Measurements from ENCODE around the gene STYX.

- no peak for TF ChIP-seq POLR2A (IDR thresholded peaks at IDR 0.05; ENCODE audit: low read depth, low read length)
- TF ChIP-seq, protein P1, sequence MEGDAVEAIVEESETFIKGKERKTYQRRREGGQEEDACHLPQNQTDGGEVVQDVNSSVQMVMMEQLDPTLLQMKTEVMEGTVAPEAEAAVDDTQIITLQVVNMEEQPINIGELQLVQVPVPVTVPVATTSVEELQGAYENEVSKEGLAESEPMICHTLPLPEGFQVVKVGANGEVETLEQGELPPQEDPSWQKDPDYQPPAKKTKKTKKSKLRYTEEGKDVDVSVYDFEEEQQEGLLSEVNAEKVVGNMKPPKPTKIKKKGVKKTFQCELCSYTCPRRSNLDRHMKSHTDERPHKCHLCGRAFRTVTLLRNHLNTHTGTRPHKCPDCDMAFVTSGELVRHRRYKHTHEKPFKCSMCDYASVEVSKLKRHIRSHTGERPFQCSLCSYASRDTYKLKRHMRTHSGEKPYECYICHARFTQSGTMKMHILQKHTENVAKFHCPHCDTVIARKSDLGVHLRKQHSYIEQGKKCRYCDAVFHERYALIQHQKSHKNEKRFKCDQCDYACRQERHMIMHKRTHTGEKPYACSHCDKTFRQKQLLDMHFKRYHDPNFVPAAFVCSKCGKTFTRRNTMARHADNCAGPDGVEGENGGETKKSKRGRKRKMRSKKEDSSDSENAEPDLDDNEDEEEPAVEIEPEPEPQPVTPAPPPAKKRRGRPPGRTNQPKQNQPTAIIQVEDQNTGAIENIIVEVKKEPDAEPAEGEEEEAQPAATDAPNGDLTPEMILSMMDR (conservative IDR thresholded peaks at IDR 0.05; ENCODE audit: low read depth, low read length): no peak
- no peak for TF ChIP-seq MAZ (IDR thresholded peaks at IDR 0.05; ENCODE audit: borderline replicate concordance, low read depth, low read length)
- TF ChIP-seq RAD21 (IDR thresholded peaks at IDR 0.05; ENCODE audit: low read length): no peak
- TF ChIP-seq, protein P2, sequence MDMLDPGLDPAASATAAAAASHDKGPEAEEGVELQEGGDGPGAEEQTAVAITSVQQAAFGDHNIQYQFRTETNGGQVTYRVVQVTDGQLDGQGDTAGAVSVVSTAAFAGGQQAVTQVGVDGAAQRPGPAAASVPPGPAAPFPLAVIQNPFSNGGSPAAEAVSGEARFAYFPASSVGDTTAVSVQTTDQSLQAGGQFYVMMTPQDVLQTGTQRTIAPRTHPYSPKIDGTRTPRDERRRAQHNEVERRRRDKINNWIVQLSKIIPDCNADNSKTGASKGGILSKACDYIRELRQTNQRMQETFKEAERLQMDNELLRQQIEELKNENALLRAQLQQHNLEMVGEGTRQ (IDR thresholded peaks at IDR 0.05; ENCODE audit: low read depth, low read length): no peak
- TF ChIP-seq, protein P3, sequence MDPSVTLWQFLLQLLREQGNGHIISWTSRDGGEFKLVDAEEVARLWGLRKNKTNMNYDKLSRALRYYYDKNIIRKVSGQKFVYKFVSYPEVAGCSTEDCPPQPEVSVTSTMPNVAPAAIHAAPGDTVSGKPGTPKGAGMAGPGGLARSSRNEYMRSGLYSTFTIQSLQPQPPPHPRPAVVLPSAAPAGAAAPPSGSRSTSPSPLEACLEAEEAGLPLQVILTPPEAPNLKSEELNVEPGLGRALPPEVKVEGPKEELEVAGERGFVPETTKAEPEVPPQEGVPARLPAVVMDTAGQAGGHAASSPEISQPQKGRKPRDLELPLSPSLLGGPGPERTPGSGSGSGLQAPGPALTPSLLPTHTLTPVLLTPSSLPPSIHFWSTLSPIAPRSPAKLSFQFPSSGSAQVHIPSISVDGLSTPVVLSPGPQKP (IDR thresholded peaks at IDR 0.05; ENCODE audit: borderline replicate concordance, low read depth, low read length): no peak
- TF ChIP-seq CEBPB (IDR thresholded peaks at IDR 0.05; ENCODE audit: low read depth, low read length): no peak
- no peak for TF ChIP-seq MXI1 (IDR thresholded peaks at IDR 0.05; ENCODE audit: borderline replicate concordance, low read depth, low read length)
Observed at GRCh38 chr14:52769887-52770286, 39.9 kb downstream of the STYX start.
